ENCODE results near the gene LRRC2. TPM values are rescaled to one million over a fixed set of nuclear protein-coding genes. Genes with fewer than 3 reads are reported as not detected.
A peak's percentile ranks its signal among the peaks of the same experiment; 100 is the strongest.

LRRC2 gene
- total and polyA plus RNA-seq, 9 of the 15 experiments (the other 6 are each of a cell fraction or from before 2014, with no cell fraction given) = 0.01 to 0.04 (median 0.03) TPM; not detected in 5

DNA sequence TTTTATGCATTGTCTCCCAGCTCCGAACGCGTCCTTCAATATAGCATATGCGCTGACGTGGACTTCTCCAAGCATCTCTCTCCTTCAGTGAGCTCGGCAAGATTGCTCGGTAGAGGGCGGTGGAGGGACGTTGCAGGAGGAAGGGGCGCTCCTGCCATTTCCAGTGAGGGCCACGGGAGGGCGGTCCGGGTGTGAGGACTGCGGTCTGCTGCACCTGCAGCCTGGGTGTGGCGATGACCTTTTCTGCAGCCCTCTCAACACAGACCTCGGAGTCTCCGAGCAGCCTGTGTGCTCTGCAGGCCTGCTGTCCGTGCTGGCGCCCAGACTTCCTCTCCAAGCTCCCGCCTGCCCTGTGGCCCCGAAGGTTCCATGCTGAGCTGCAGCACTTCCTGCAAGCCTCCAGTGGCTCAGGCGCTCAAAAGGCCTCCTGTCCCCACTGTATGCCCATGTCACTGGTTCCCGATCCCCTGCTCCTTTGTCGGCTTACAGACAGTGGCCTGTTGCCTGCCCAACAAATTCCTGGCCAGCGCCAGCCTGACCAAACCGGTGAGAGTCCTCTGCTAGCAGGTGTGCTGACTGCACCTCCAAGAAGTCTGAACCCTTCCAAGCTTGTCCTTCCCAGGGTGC, 77.3 kb downstream of the LRRC2 start (continued):
- TF ChIP-seq ZNF12 (CRISPR knock-in tag; IDR thresholded peaks at IDR 0.05) (peak; percentile 64; the same call in 1 of the 2 replicates), MAFK (IDR thresholded peaks at IDR 0.05; ENCODE audit: low read length) (peak; percentile 55), PML (IDR thresholded peaks at IDR 0.05; ENCODE audit: low read length) (no peak)

DNA sequence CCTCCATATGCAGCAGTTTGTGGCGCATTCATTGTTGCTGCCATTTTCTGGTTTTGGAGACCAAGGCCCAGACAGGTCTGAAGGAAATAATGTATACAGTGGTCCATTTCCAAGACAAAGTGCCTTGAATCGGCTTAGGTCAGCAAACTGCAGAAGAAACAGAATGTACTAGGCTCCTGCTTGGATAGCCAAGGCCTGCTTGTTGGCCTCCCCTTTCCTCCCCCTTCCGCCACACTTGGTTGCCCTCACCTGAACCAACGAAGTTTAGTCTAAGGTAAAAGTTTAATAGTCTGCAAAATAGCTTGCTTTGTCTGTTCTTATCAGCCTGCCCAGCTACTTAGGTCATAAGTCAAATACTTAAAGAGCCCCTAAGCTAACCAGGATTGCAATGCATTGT, 80.3 kb downstream of the LRRC2 start:
- ATAC-seq = no peak

More for the DNA sequence above, 80.3 kb downstream of the LRRC2 start:
- CTCF ChIA-PET (ENCODE audit: low intra/inter-chr PET ratio) = interaction anchor here (1.7 to 7.1 kb wide), 2 partner anchors 72 to 73 kb away, joined by 6 to 177 read pairs; no protein-coding TSS in a partner anchor
- Histone ChIP-seq H3K79me2 (ENCODE audit: control insufficient read depth, insufficient read depth, low read length) (no peaks in the 10 kb centered on the region), H3K27ac (ENCODE audit: extremely low read depth, low read depth, low read length) (no peak overlapping the region), H3K9me1 (ENCODE audit: control insufficient read depth, insufficient read depth, low read length) (peaks cover 2% of the 10 kb centered on the region), H3K9me3 (replicated peaks; ENCODE audit: control insufficient read depth, insufficient read depth, low read depth, low read length) (no peaks in the 10 kb centered on the region), H3K9ac (ENCODE audit: insufficient read depth in 1 of 2, low read depth in 2 of 2, low read length in 2 of 2) (no peak overlapping the region), H3K4me1 (replicated peaks in 1 of 2; ENCODE audit: control insufficient read depth in 2 of 2, insufficient read depth in 2 of 2, low read length in 2 of 2) (peaks cover 15 to 18% of the 10 kb centered on the region in 2 experiments; a peak in 4 of 5 replicates), H2AFZ (ENCODE audit: low read depth, low read length) (0 out of 2 replicates have a peak overlapping the region, but pooled peaks have one; percentile 21), H3K4me2 (ENCODE audit: insufficient read depth, low read length) (no peak overlapping the region), H3K4me3 (no peak overlapping the region), H3K27me3 (ENCODE audit: control insufficient read depth in 2 of 2, insufficient read depth in 2 of 2, low read length in 2 of 2) (peaks cover 3 to 4% of the 10 kb centered on the region in 2 experiments; a peak in 3 of 5 replicates), H3K36me3 (ENCODE audit: control insufficient read depth, insufficient read depth, low read length) (no peaks in the 10 kb centered on the region), H4K20me1 (replicated peaks; ENCODE audit: control insufficient read depth, insufficient read depth, low read length) (0 out of 2 replicates have a peak, but pooled peaks cover 3% of the 10 kb centered on the region)
- DNase-seq (ENCODE audit: extremely low read depth in 1 of 4, low spot score in 3 of 4) (no peak), FAIRE-seq (no peak)
- TF ChIP-seq, protein P1, sequence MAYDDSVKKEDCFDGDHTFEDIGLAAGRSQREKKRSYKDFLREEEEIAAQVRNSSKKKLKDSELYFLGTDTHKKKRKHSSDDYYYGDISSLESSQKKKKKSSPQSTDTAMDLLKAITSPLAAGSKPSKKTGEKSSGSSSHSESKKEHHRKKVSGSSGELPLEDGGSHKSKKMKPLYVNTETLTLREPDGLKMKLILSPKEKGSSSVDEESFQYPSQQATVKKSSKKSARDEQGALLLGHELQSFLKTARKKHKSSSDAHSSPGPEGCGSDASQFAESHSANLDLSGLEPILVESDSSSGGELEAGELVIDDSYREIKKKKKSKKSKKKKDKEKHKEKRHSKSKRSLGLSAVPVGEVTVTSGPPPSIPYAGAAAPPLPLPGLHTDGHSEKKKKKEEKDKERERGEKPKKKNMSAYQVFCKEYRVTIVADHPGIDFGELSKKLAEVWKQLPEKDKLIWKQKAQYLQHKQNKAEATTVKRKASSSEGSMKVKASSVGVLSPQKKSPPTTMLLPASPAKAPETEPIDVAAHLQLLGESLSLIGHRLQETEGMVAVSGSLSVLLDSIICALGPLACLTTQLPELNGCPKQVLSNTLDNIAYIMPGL (CRISPR knock-in tag; IDR thresholded peaks at IDR 0.05) = no peak
- TF ChIP-seq RNF219 (CRISPR knock-in tag; IDR thresholded peaks at IDR 0.05) (no peak), CLOCK (CRISPR knock-in tag; IDR thresholded peaks at IDR 0.05; ENCODE audit: borderline replicate concordance) (no peak), MEF2D (tag; conservative IDR thresholded peaks at IDR 0.05; ENCODE audit: low read depth) (no peak), NR2C2 (CRISPR knock-in tag; IDR thresholded peaks at IDR 0.05) (no peak), NR2C2 (tag; IDR thresholded peaks at IDR 0.05) (peak; percentile 36; the same call in 1 of the 2 replicates), TCF7 (IDR thresholded peaks at IDR 0.05; ENCODE audit: borderline replicate concordance) (no peak)
- POLR2A ChIA-PET = interaction anchor here (0.6 to 1.5 kb wide), 3 partner anchors 72 to 144 kb away, joined by 3 to 6 read pairs (median 3); no protein-coding TSS in a partner anchor
- WGBS (ENCODE audit: insufficient coverage, low coverage, missing lambda C conversion rate) = 37% methylated on average over 4 of the region's 4 CpGs
- no TSS peak for BruUV-seq (replicated peaks)
- intact Hi-C loops (cut with micrococcal nuclease) = no loop called here
- in situ Hi-C loops (cut with MboI) = loop anchor here (5.0 kb wide), 1 partner anchor 72 kb away; no protein-coding TSS in a partner anchor
